Panc1 (cell line): ENCODE data around the gene CKLF. TPM values are rescaled to one million over a fixed set of nuclear protein-coding genes. Genes with fewer than 3 reads are reported as not detected.

Source experiments
- ATAC-seq: fragments of 200-7000 bp; cut with Tn5 transposase; 2 replicates; pipeline ENCODE4 v1.9.1; 2020; ENCODE audit warnings: mild to moderate bottlenecking, moderate library complexity
- Bru-seq: library from RNA; stranded (reverse); fragments of 400-500 nt; gene quantifications from one replicate; lab custom pipeline; 2021; lab: Mats Ljungman, UMichigan
- BruChase-seq, 2 experiments: library from RNA; stranded (reverse); fragments of 400-500 nt; gene quantifications; one replicate each; lab custom pipeline; 2021; lab: Mats Ljungman, UMichigan
- BruUV-seq: library from RNA; stranded (reverse); fragments of 400-500 nt; replicated peaks from 2 replicates; lab custom pipeline; 2021; lab: Mats Ljungman, UMichigan
- CTCF ChIA-PET: fragments of 300-600 bp; sonication (Branson Sonifier 250); formaldehyde crosslinking; loops from one replicate; lab custom pipeline; 2022; ENCODE audit warnings: antibody characterized with exemption; lab: Charles Lee
- POLR2A ChIA-PET: fragments of 300-600 bp; sonication (Branson Sonifier 250); formaldehyde crosslinking; loops from one replicate; lab custom pipeline; 2022; ENCODE audit warnings: antibody characterized with exemption; lab: Charles Lee
- DNase-seq: peaks from one replicate; pipeline ENCODE4 v3.0.0-alpha.2; 2010; ENCODE audit warnings: low read depth, low spot score
- H3K27ac ChIP-seq: 2 replicates; pipeline ENCODE4 v1.5.1; 2011; ENCODE audit warnings: mild to moderate bottlenecking, low read length, inconsistent platforms
- H3K27me3 ChIP-seq: fragments of 200-500 bp; sonication (Bioruptor generic); 2 replicates; pipeline ENCODE4 v1.6.0; 2014; ENCODE audit warnings: low read length, inconsistent platforms; ENCODE audit not compliant: control insufficient read depth, insufficient read depth
- H3K36me3 ChIP-seq: fragments of 200-500 bp; sonication (Bioruptor generic); 2 replicates; pipeline ENCODE4 v1.5.1; 2014; ENCODE audit warnings: inconsistent platforms, mild to moderate bottlenecking, low read length, moderate library complexity; ENCODE audit not compliant: control insufficient read depth, insufficient read depth
- H3K4me1 ChIP-seq: 2 replicates; pipeline ENCODE4 v1.5.1; 2011; ENCODE audit warnings: inconsistent platforms, mild to moderate bottlenecking, low read length, moderate library complexity; ENCODE audit not compliant: control insufficient read depth, insufficient read depth
- H3K4me3 ChIP-seq, 2 experiments: 2 replicates each; pipeline ENCODE4 v1.5.1; 2011 to 2012; ENCODE audit warnings: low read depth in 2 of 2, low read length in 2 of 2, mild to moderate bottlenecking in 2 of 2, inconsistent platforms in 1 of 2, moderate library complexity in 1 of 2
- H3K9me3 ChIP-seq: fragments of 200-500 bp; sonication (Bioruptor generic); 2 replicates; pipeline ENCODE4 v1.5.1; 2014; ENCODE audit warnings: low read depth, mild to moderate bottlenecking, inconsistent platforms, low read length, moderate library complexity; ENCODE audit not compliant: control insufficient read depth, insufficient read depth
- CTCF ChIP-seq: fragments of 450-650 bp; IDR thresholded peaks from 2 replicates; pipeline ENCODE4 v1.5.1; 2017; ENCODE audit warnings: mild to moderate bottlenecking
- POLR2AphosphoS5 ChIP-seq: IDR thresholded peaks from 2 replicates; pipeline ENCODE4 v1.6.1; 2012; ENCODE audit warnings: mild to moderate bottlenecking, low read depth, low read length, moderate library complexity
- REST ChIP-seq, 2 experiments: IDR thresholded peaks; 2 replicates each; pipeline ENCODE4 v1.6.1; 2011 to 2012; ENCODE audit warnings: low read depth in 2 of 2, control low read depth in 1 of 2, low read length in 1 of 2, mild to moderate bottlenecking in 1 of 2, moderate library complexity in 1 of 2; ENCODE audit not compliant: insufficient read depth in 1 of 2
- SIN3A ChIP-seq: IDR thresholded peaks from 2 replicates; pipeline ENCODE4 v1.6.1; 2012; ENCODE audit warnings: low read depth, mild to moderate bottlenecking, low read length, moderate library complexity, borderline replicate concordance; ENCODE audit not compliant: insufficient read depth
- TCF7L2 ChIP-seq: IDR thresholded peaks from 2 replicates; pipeline ENCODE4 v1.6.1; 2011; ENCODE audit warnings: mild to moderate bottlenecking, low read depth, low read length, inconsistent platforms
- in situ Hi-C: cut with HindIII; loops from 2 replicates; pipeline ENCODE4 v1.10.0; 2016; ENCODE audit warnings: low sequenced_read_pairs, low pct_unique_long_range_greater_than_20kb
- intact Hi-C: fragments of 100-400 bp; cut with micrococcal nuclease; formaldehyde crosslinking; loops from one replicate; pipeline ENCODE4 v1.10.0; 2022; ENCODE audit not compliant: unreplicated experiment
- long read RNA-seq: library from polyadenylated mRNA; unstranded; transcript quantifications from one replicate; pipeline ENCODE4 v2.0.0, GENCODE V29; 2021; ENCODE audit not compliant: unreplicated experiment
- polyA plus RNA-seq: library from polyadenylated mRNA; unstranded; fragments of >200 nt; gene quantifications from one replicate; pipeline ENCODE4 v1.2.1, GENCODE V29; 2012; ENCODE audit warnings: missing spikeins; ENCODE audit not compliant: insufficient read length
- total RNA-seq: library from RNA; stranded (reverse); gene quantifications from one replicate; pipeline ENCODE4 v1.2.1, GENCODE V29; 2021; ENCODE audit not compliant: unreplicated experiment

The CKLF gene
- 88.1 TPM for total RNA-seq
- 64.7 TPM for polyA plus RNA-seq
- Bru-seq, nascent RNA, result percentile 93 among the genes with signal in this experiment
- BruChase-seq, experiment 1, labeled RNA remaining after a 2-hour chase, result percentile 98 among the genes with signal in this experiment
- BruChase-seq, experiment 2, labeled RNA remaining after a 6-hour chase, result percentile 99 among the genes with signal in this experiment
- long read RNA-seq, transcript CKLF-203 (3 exons, 508 nt), result major isoform, 35 of 125 reads
- long read RNA-seq, transcript CKLF-201 (4 exons, 669 nt), result minor isoform, 25 of 125 reads
- long read RNA-seq, partial matches to known transcripts, result 58 of 125 reads
- long read RNA-seq, other reads (novel, unspliced or antisense), result 6 of 125 reads

- Histone ChIP-seq H3K9me3 (no peaks in the 10 kb centered on the region), H3K27me3 (no peaks in the 10 kb centered on the region), H3K4me1 (peaks cover 44% of the 10 kb centered on the region), H3K4me3 (peak within 1 kb of the TSS; percentile 75 to 86), H3K27ac (peak within 1 kb of the TSS; percentile 96), H3K36me3 (no peaks in the 10 kb centered on the region; the same call in 1 of the 2 replicates)
- in situ Hi-C loops, result no loop called here
- DNase-seq (peak; percentile 70), ATAC-seq (peak; percentile 83)
- ChIA-PET CTCF (no interaction called here), POLR2A (interaction anchor here (0.7 kb wide), 1 partner anchor 11 kb away, joined by 4 read pairs; no protein-coding TSS in a partner anchor)
- BruUV-seq, result TSS peak; percentile 73
- intact Hi-C loops, result no loop called here
- TF ChIP-seq TCF7L2 (no peak), POLR2AphosphoS5 (peak; percentile 79), REST (IDR thresholded peaks at IDR 0.05; ENCODE audit: insufficient read depth in 1 of 2, low read depth in 2 of 2, low read length in 1 of 2) (no peak), SIN3A (no peak), CTCF (no peak)
Measured at GRCh38 chr16:66552286-66553177, at the start of gene CKLF. TSS of gene CKLF (plus strand) at chr16:66552576. CDS start at chr16:66552716, 140 bp downstream.

GRCh38 chr16:66503030-66503429 is 49.3 kb upstream of the CKLF start:
- in situ Hi-C loops (no loop called here), intact Hi-C loops (no loop called here)
- Histone ChIP-seq H3K9me3 (no peaks in the 10 kb centered on the region), H3K27ac (no peak overlapping the region), H3K4me1 (no peaks in the 10 kb centered on the region), H3K4me3 (no peak overlapping the region), H3K27me3 (no peaks in the 10 kb centered on the region), H3K36me3 (no peaks in the 10 kb centered on the region)
- no peak for TF ChIP-seq POLR2AphosphoS5
- no peak for TF ChIP-seq REST (IDR thresholded peaks at IDR 0.05; ENCODE audit: insufficient read depth in 1 of 2, low read depth in 2 of 2, low read length in 1 of 2)
- no peak for TF ChIP-seq CTCF
- no peak for TF ChIP-seq SIN3A
- TF ChIP-seq TCF7L2, result no peak
- no peak for ATAC-seq
- DNase-seq, result no peak
- CTCF ChIA-PET, result no interaction called here
- no TSS peak for BruUV-seq
- POLR2A ChIA-PET, result no interaction called here
